Measurements from ENCODE around the gene RGS19.

DNA sequence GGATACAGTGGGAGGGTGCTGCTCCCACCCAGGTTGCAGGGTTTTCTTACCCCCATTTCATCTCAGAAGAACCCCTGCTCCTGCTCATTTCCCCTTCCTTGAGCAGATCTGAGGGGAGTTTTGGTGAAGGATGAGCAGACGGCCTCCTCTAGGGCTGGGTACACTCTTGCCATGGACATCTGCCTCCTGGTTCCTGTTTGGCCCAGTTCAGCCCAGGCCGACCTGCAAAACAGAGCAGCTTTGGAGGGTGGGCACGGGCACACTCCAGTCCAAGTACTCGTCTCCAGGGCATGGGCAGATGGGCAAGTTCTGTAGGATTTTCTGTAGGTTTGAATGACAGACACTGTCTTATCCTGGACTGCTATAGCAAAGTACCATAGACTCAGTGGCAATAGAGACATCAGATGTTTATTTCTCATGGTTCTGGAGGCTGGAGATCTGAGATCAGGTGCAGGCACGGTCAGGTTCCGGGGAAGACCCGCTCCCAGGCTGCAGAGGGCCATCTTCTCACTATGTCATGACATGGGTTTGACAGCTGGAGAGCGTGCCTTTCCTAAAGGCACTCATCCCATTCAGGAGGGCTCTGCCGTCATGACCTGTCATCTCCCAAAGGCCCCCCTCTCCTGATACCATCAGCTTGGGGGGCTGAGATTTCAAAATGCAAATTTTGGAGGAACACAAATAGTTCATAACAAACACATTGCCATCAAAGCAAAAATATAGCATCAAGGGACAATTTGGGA lies 21.8 kb upstream of the RGS19 start:
- TF ChIP-seq, protein P1, sequence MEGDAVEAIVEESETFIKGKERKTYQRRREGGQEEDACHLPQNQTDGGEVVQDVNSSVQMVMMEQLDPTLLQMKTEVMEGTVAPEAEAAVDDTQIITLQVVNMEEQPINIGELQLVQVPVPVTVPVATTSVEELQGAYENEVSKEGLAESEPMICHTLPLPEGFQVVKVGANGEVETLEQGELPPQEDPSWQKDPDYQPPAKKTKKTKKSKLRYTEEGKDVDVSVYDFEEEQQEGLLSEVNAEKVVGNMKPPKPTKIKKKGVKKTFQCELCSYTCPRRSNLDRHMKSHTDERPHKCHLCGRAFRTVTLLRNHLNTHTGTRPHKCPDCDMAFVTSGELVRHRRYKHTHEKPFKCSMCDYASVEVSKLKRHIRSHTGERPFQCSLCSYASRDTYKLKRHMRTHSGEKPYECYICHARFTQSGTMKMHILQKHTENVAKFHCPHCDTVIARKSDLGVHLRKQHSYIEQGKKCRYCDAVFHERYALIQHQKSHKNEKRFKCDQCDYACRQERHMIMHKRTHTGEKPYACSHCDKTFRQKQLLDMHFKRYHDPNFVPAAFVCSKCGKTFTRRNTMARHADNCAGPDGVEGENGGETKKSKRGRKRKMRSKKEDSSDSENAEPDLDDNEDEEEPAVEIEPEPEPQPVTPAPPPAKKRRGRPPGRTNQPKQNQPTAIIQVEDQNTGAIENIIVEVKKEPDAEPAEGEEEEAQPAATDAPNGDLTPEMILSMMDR (IDR thresholded peaks at IDR 0.05) = no peak
- TF ChIP-seq POLR2A (IDR thresholded peaks at IDR 0.05) = no peak
- TF ChIP-seq EP300 (IDR thresholded peaks at IDR 0.05) = no peak

Data from gastroesophageal sphincter (tissue), 3 donors.